ENCODE measurements around the gene ELOA. TPM values are rescaled to one million over a fixed set of nuclear protein-coding genes. Genes with fewer than 3 reads are reported as not detected.
"Not testable (repeated sequence)": the region's sequence is repeated elsewhere in the genome, so short reads cannot be mapped to it uniquely, and the experiment has no call there.

Gene ELOA
- total RNA-seq, 5 donors from 2014 or later (not counting 1 experiment from before 2014, with no cell fraction given): 26.0 to 32.8 (median 27.6) TPM

GRCh38 chr1:23802809-23803342 is 59.6 kb downstream of the ELOA start:
- H3K4me1 Mint-ChIP-seq: peaks cover 14 to 24% (median 16%) of the 10 kb centered on the region in 3 donors
- not testable (repeated sequence) for H3K27me3 ChIP-seq (replicated peaks in 1 of 2; ENCODE audit: control insufficient read depth in 2 of 2, extremely low read depth in 1 of 2, insufficient read depth in 2 of 2, low read length in 1 of 2); H3K9me3 Mint-ChIP-seq; H3K27ac ChIP-seq (ENCODE audit: low read length); DNase-seq; H3K4me3 ChIP-seq (ENCODE audit: control insufficient read depth in 1 of 2, extremely low read depth in 1 of 2, low read length in 1 of 2); H3K9me3 ChIP-seq; ATAC-seq (replicated peaks in 1 of 4); H3K27me3 Mint-ChIP-seq; H3K36me3 Mint-ChIP-seq
- no CpG with 5 or more reads among the region's 7 CpGs for WGBS (ENCODE audit: insufficient coverage)
- POLR2A ChIA-PET: interaction anchor here in 1 of 2 donors (0.7 kb wide), 1 partner anchor 153 kb away, joined by 3 read pairs; no protein-coding TSS in a partner anchor
- peak overlapping the region in 1 of 2 donors; percentile 69 for H3K27ac Mint-ChIP-seq
- H3K4me3 Mint-ChIP-seq: peak overlapping the region in 1 of 3 donors; percentile 82
- Histone ChIP-seq H3K36me3 (ENCODE audit: control insufficient read depth in 2 of 2, extremely low read depth in 1 of 2, insufficient read depth in 1 of 2, low read length in 1 of 2) (peaks cover 6 to 15% of the 10 kb centered on the region in 2 donors), H3K4me1 (ENCODE audit: control insufficient read depth in 1 of 2, extremely low read depth in 1 of 2, insufficient read depth in 2 of 2, low read length in 2 of 2) (peaks cover 4 to 31% of the 10 kb centered on the region in 2 experiments)
- CTCF ChIA-PET: interaction anchor here in 1 of 2 donors (0.7 kb wide), 1 partner anchor 111 kb away, joined by 3 read pairs; the partner anchor contains the start of gene RPL11

- H3K4me1 ChIP-seq (ENCODE audit: control insufficient read depth in 1 of 2, extremely low read depth in 1 of 2, insufficient read depth in 2 of 2, low read length in 2 of 2): peaks cover 4 to 30% of the 10 kb centered on the region in 2 experiments
- no peak overlapping the region for H3K27ac ChIP-seq (ENCODE audit: low read length)
- no peak overlapping the region for H3K4me3 ChIP-seq (ENCODE audit: control insufficient read depth in 1 of 2, extremely low read depth in 1 of 2, low read length in 1 of 2)
- ChIA-PET CTCF (no interaction called here), POLR2A (interaction anchor here in 1 of 2 donors (0.7 kb wide), 1 partner anchor 154 kb away, joined by 3 read pairs; no protein-coding TSS in a partner anchor)
- Mint-ChIP-seq H3K27ac (peak overlapping the region; percentile 22 to 39), H3K9me3 (no peaks in the 10 kb centered on the region), H3K4me3 (peak overlapping the region in 1 of 3 donors; percentile 32), H3K27me3 (no peaks in the 10 kb centered on the region), H3K4me1 (peaks cover 14 to 22% (median 16%) of the 10 kb centered on the region in 3 donors), H3K36me3 (peaks cover 8% of the 10 kb centered on the region)
- ATAC-seq (replicated peaks in 1 of 4): no peak
- WGBS (ENCODE audit: insufficient coverage): 93% methylated on average over 4 of the region's 5 CpGs
- no peak for DNase-seq
- H3K36me3 ChIP-seq (ENCODE audit: control insufficient read depth in 2 of 2, extremely low read depth in 1 of 2, insufficient read depth in 1 of 2, low read length in 1 of 2): peaks cover 6 to 16% of the 10 kb centered on the region in 2 donors
- no peaks in the 10 kb centered on the region for H3K27me3 ChIP-seq (replicated peaks in 1 of 2; ENCODE audit: control insufficient read depth in 2 of 2, extremely low read depth in 1 of 2, insufficient read depth in 2 of 2, low read length in 1 of 2)
- H3K9me3 ChIP-seq: no peaks in the 10 kb centered on the region
Observed at GRCh38 chr1:23803674-23804073, 60.4 kb downstream of the ELOA start.

GRCh38 chr1:23804183-23804835 is 61.0 kb downstream of the ELOA start:
- Mint-ChIP-seq H3K4me3 (no peak overlapping the region), H3K36me3 (peaks cover 8% of the 10 kb centered on the region), H3K4me1 (peaks cover 12 to 16% (median 14%) of the 10 kb centered on the region in 3 donors), H3K27me3 (no peaks in the 10 kb centered on the region), H3K27ac (peak overlapping the region in 1 of 2 donors; percentile 39), H3K9me3 (no peaks in the 10 kb centered on the region)
- H3K27me3 ChIP-seq (replicated peaks in 1 of 2; ENCODE audit: control insufficient read depth in 2 of 2, extremely low read depth in 1 of 2, insufficient read depth in 2 of 2, low read length in 1 of 2): no peaks in the 10 kb centered on the region
- no peak for DNase-seq
- ChIA-PET CTCF (no interaction called here), POLR2A (no interaction called here)
- H3K36me3 ChIP-seq (ENCODE audit: control insufficient read depth in 2 of 2, extremely low read depth in 1 of 2, insufficient read depth in 1 of 2, low read length in 1 of 2): peaks cover 6 to 16% of the 10 kb centered on the region in 2 donors
- no peak overlapping the region for H3K4me3 ChIP-seq (ENCODE audit: control insufficient read depth in 1 of 2, extremely low read depth in 1 of 2, low read length in 1 of 2)
- peaks cover 4 to 24% of the 10 kb centered on the region in 2 experiments for H3K4me1 ChIP-seq (ENCODE audit: control insufficient read depth in 1 of 2, extremely low read depth in 1 of 2, insufficient read depth in 2 of 2, low read length in 2 of 2)
- H3K9me3 ChIP-seq: no peaks in the 10 kb centered on the region
- H3K27ac ChIP-seq (ENCODE audit: low read length): no peak overlapping the region
- ATAC-seq (replicated peaks in 1 of 4): no peak
- WGBS (ENCODE audit: insufficient coverage): 79% methylated on average over 3 of the region's 7 CpGs

- Mint-ChIP-seq H3K4me3 (no peak overlapping the region), H3K27ac (peak overlapping the region in 1 of 2 donors; percentile 59), H3K27me3 (no peaks in the 10 kb centered on the region), H3K4me1 (peaks cover 12 to 16% (median 13%) of the 10 kb centered on the region in 3 donors), H3K9me3 (no peaks in the 10 kb centered on the region), H3K36me3 (peaks cover 8% of the 10 kb centered on the region)
- DNase-seq: no peak
- Histone ChIP-seq H3K36me3 (ENCODE audit: control insufficient read depth in 2 of 2, extremely low read depth in 1 of 2, insufficient read depth in 1 of 2, low read length in 1 of 2) (peaks cover 6 to 16% of the 10 kb centered on the region in 2 donors), H3K4me1 (ENCODE audit: control insufficient read depth in 1 of 2, extremely low read depth in 1 of 2, insufficient read depth in 2 of 2, low read length in 2 of 2) (peaks cover 2 to 23% of the 10 kb centered on the region in 2 experiments), H3K9me3 (no peaks in the 10 kb centered on the region), H3K27me3 (replicated peaks in 1 of 2; ENCODE audit: control insufficient read depth in 2 of 2, extremely low read depth in 1 of 2, insufficient read depth in 2 of 2, low read length in 1 of 2) (no peaks in the 10 kb centered on the region), H3K27ac (ENCODE audit: low read length) (no peak overlapping the region), H3K4me3 (ENCODE audit: control insufficient read depth in 1 of 2, extremely low read depth in 1 of 2, low read length in 1 of 2) (no peak overlapping the region)
- ATAC-seq (replicated peaks in 1 of 4): no peak
- 85% methylated on average over 2 of the region's 2 CpGs for WGBS (ENCODE audit: insufficient coverage)
- CTCF ChIA-PET: no interaction called here
- POLR2A ChIA-PET: no interaction called here
Observed at GRCh38 chr1:23805025-23805424, 61.8 kb downstream of the ELOA start.

GRCh38 chr1:23806280-23806679 is 63.0 kb downstream of the ELOA start:
- no peak overlapping the region for H3K4me3 ChIP-seq (ENCODE audit: control insufficient read depth in 1 of 2, extremely low read depth in 1 of 2, low read length in 1 of 2)
- ChIA-PET CTCF (no interaction called here), POLR2A (interaction anchor here in 1 of 2 donors (0.6 kb wide), 1 partner anchor 85 kb away, joined by 5 read pairs; no protein-coding TSS in a partner anchor)
- H3K27me3 ChIP-seq (replicated peaks in 1 of 2; ENCODE audit: control insufficient read depth in 2 of 2, extremely low read depth in 1 of 2, insufficient read depth in 2 of 2, low read length in 1 of 2): no peaks in the 10 kb centered on the region
- WGBS (ENCODE audit: insufficient coverage): 90% methylated on average over 6 of the region's 6 CpGs
- Mint-ChIP-seq H3K4me1 (peaks cover 18 to 20% (median 19%) of the 10 kb centered on the region in 3 donors), H3K27ac (peak overlapping the region in 1 of 2 donors; percentile 16), H3K36me3 (peaks cover 10% of the 10 kb centered on the region), H3K27me3 (no peaks in the 10 kb centered on the region), H3K4me3 (no peak overlapping the region), H3K9me3 (no peaks in the 10 kb centered on the region)
- H3K27ac ChIP-seq (ENCODE audit: low read length): no peak overlapping the region
- no peak for ATAC-seq (replicated peaks in 1 of 4)
- H3K36me3 ChIP-seq (ENCODE audit: control insufficient read depth in 2 of 2, extremely low read depth in 1 of 2, insufficient read depth in 1 of 2, low read length in 1 of 2): peaks cover 6 to 16% of the 10 kb centered on the region in 2 donors
- H3K4me1 ChIP-seq (ENCODE audit: control insufficient read depth in 1 of 2, extremely low read depth in 1 of 2, insufficient read depth in 2 of 2, low read length in 2 of 2): peaks cover 2 to 16% of the 10 kb centered on the region in 2 experiments
- DNase-seq: no peak
- no peaks in the 10 kb centered on the region for H3K9me3 ChIP-seq

- H3K36me3 ChIP-seq (ENCODE audit: control insufficient read depth in 2 of 2, extremely low read depth in 1 of 2, insufficient read depth in 1 of 2, low read length in 1 of 2): peaks cover 7 to 24% of the 10 kb centered on the region in 2 donors
- WGBS (ENCODE audit: insufficient coverage): 46% methylated on average over 2 of the region's 3 CpGs
Observed at GRCh38 chr1:23807453-23807852, 64.2 kb downstream of the ELOA start.

More at GRCh38 chr1:23807453-23807852, 64.2 kb downstream of the ELOA start:
- POLR2A ChIA-PET: interaction anchor here in 1 of 2 donors (0.6 kb wide), 2 partner anchors 9 to 18 kb away, joined by 3 to 6 read pairs; no protein-coding TSS in a partner anchor
- peaks cover 14 to 17% (median 15%) of the 10 kb centered on the region in 3 donors for H3K4me1 Mint-ChIP-seq
- CTCF ChIA-PET: interaction anchor here (0.6 to 1.2 kb wide), 4 partner anchors 50 to 109 kb away, joined by 3 to 10 read pairs (median 4); no protein-coding TSS in a partner anchor
- no peaks in the 10 kb centered on the region for H3K9me3 Mint-ChIP-seq
- no peak for ATAC-seq (replicated peaks in 1 of 4)
- no peaks in the 10 kb centered on the region for H3K27me3 Mint-ChIP-seq
- H3K27me3 ChIP-seq (replicated peaks in 1 of 2; ENCODE audit: control insufficient read depth in 2 of 2, extremely low read depth in 1 of 2, insufficient read depth in 2 of 2, low read length in 1 of 2): no peaks in the 10 kb centered on the region
- H3K9me3 ChIP-seq: no peaks in the 10 kb centered on the region
- DNase-seq: no peak
- H3K27ac ChIP-seq (ENCODE audit: low read length): no peak overlapping the region
- H3K4me3 Mint-ChIP-seq: no peak overlapping the region
- H3K4me1 ChIP-seq (ENCODE audit: control insufficient read depth in 1 of 2, extremely low read depth in 1 of 2, insufficient read depth in 2 of 2, low read length in 2 of 2): peaks cover 0 to 6% of the 10 kb centered on the region in 2 experiments
- peak overlapping the region; percentile 45 to 52 for H3K27ac Mint-ChIP-seq
- H3K36me3 Mint-ChIP-seq: peaks cover 21% of the 10 kb centered on the region
- H3K4me3 ChIP-seq (ENCODE audit: control insufficient read depth in 1 of 2, extremely low read depth in 1 of 2, low read length in 1 of 2): no peak overlapping the region

Measured in T-cell (primary cell).